Globus pallidus (tissue), 1 donor: ENCODE results near the gene CDH24.

ENCODE experiments used
- DNase-seq: peaks from one replicate; pipeline ENCODE4 v3.0.0-alpha.2; 2015; ENCODE audit warnings: low spot score

CDH24 gene

GRCh38 chr14:23056956-23057756 is at the start of gene CDH24:
CDH24 (minus strand) TSS chr14:23057520; CDS start chr14:23055733, 1,787 bp downstream.
- DNase-seq = peak; percentile 54

GRCh38 chr14:23106747-23107045 is 49.4 kb upstream of the CDH24 start:
- no peak for DNase-seq

GRCh38 chr14:23105348-23105824 is 48.1 kb upstream of the CDH24 start:
- no peak for DNase-seq

- DNase-seq = no peak
Observed at GRCh38 chr14:23104591-23105347, 47.4 kb upstream of the CDH24 start, which contains the start of gene CIROP. CIROP (minus strand) TSS chr14:23104989; CDS start chr14:23104920, 69 bp downstream.

- no peak for DNase-seq
Observed at GRCh38 chr14:23104070-23104590, 46.8 kb upstream of the CDH24 start.

- no peak for DNase-seq
Observed at GRCh38 chr14:23103581-23103980, 46.3 kb upstream of the CDH24 start.

- DNase-seq = peak; percentile 64
Observed at GRCh38 chr14:23102801-23103200, 45.5 kb upstream of the CDH24 start.

- no peak for DNase-seq
Observed at GRCh38 chr14:23101986-23102625, 44.8 kb upstream of the CDH24 start.

GRCh38 chr14:23101213-23101970 is 44.1 kb upstream of the CDH24 start:
- no peak for DNase-seq

GRCh38 chr14:23099212-23099861 is 42.0 kb upstream of the CDH24 start:
- no peak for DNase-seq

- no peak for DNase-seq
Observed at GRCh38 chr14:23097786-23098185, 40.5 kb upstream of the CDH24 start.

- peak; percentile 100 for DNase-seq
Observed at GRCh38 chr14:23095196-23096108, 38.1 kb upstream of the CDH24 start, which contains the start of gene C14orf119. C14orf119 (plus strand) TSS chr14:23095505; CDS start chr14:23097659, 2,154 bp downstream.

GRCh38 chr14:23094666-23095195 is 37.4 kb upstream of the CDH24 start, which contains the start of gene ACIN1:
ACIN1 (minus strand) TSS chr14:23095136; CDS start chr14:23095112, 24 bp downstream.
- peak; percentile 79 for DNase-seq

GRCh38 chr14:23093991-23094665 is 36.8 kb upstream of the CDH24 start:
- DNase-seq = no peak

- no peak for DNase-seq
Observed at GRCh38 chr14:23093526-23093925, 36.2 kb upstream of the CDH24 start.

GRCh38 chr14:23093104-23093503 is 35.8 kb upstream of the CDH24 start:
- DNase-seq = no peak

GRCh38 chr14:23091294-23092225 is 34.2 kb upstream of the CDH24 start:
- no peak for DNase-seq

GRCh38 chr14:23090254-23090636 is 32.9 kb upstream of the CDH24 start:
- DNase-seq = no peak
